ENCODE measurements around the gene PANK2.

DNA sequence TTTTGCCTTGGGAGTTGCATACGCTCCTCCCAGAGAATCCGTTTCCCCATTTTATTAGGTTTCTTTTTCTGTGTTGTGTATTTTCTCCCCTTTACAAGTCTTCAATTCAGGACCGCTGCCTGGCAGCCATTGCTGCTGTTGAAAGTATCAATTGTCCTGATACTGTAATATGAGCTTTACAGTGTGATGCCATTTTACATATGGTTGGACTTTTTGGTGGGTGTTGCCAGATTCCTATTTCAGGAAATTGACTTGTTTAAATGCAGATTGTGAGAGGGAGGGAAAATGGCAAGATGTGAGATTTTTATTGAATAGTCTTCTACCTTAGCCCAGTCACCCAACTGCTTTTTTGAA, 1.2 kb downstream of the PANK2 start:
- TF ChIP-seq, protein P1, sequence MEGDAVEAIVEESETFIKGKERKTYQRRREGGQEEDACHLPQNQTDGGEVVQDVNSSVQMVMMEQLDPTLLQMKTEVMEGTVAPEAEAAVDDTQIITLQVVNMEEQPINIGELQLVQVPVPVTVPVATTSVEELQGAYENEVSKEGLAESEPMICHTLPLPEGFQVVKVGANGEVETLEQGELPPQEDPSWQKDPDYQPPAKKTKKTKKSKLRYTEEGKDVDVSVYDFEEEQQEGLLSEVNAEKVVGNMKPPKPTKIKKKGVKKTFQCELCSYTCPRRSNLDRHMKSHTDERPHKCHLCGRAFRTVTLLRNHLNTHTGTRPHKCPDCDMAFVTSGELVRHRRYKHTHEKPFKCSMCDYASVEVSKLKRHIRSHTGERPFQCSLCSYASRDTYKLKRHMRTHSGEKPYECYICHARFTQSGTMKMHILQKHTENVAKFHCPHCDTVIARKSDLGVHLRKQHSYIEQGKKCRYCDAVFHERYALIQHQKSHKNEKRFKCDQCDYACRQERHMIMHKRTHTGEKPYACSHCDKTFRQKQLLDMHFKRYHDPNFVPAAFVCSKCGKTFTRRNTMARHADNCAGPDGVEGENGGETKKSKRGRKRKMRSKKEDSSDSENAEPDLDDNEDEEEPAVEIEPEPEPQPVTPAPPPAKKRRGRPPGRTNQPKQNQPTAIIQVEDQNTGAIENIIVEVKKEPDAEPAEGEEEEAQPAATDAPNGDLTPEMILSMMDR (IDR thresholded peaks at IDR 0.05 in 8 of 11, conservative IDR thresholded peaks at IDR 0.05 in 3 of 11) = no peak
- TF ChIP-seq POLR2AphosphoS5 (IDR thresholded peaks at IDR 0.05) (no peak), POLR2A (IDR thresholded peaks at IDR 0.05) (no peak)

Data from spleen (tissue), 7 donors.